HG03469 (cell line): ENCODE data around the gene CPB2.
A peak's percentile ranks its signal among the peaks of the same experiment; 100 is the strongest.

Source experiments
- ATAC-seq: cut with Tn5 transposase; IDR thresholded peaks from one replicate; pipeline ENCODE4 v1.9.1; 2021; ENCODE audit warnings: mild to moderate bottlenecking, moderate library complexity, moderate number of reproducible peaks; ENCODE audit not compliant: unreplicated experiment

CPB2 gene

DNA sequence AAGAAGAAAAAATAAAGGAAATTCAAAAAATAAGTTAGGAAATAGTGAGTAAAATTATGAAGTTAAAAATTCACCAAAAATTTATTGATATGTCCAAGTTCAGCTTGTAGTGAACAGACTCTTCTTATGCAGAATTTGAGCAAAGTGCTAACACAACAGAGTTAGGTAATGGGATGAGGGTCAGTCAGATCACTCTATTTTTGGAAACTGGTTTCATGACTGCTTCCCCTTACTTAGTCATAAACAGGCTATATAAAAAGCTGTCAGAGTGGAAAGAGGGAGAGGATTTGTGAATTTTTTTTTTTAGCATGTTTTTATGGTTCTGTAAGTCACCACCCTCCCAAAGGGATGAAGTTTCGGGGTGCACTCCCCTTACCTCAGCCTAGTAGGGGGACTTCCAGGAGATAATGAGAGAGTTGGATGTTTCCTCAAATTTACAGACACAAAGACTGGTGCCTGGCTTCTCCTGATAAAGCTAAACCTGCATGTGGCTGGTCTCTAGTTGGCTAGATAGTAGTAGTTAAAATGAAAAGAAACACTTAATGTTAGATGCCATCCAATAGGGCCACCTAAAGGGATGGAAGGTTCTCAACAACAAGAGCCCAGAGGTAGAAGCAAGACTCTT lies 4.5 kb downstream of the CPB2 start:
- no peak for ATAC-seq

GRCh38 chr13:46097663-46098062 lies 7.2 kb downstream of the CPB2 start:
- no peak for ATAC-seq

GRCh38 chr13:46097015-46097414 lies 7.8 kb downstream of the CPB2 start:
- no peak for ATAC-seq

DNA sequence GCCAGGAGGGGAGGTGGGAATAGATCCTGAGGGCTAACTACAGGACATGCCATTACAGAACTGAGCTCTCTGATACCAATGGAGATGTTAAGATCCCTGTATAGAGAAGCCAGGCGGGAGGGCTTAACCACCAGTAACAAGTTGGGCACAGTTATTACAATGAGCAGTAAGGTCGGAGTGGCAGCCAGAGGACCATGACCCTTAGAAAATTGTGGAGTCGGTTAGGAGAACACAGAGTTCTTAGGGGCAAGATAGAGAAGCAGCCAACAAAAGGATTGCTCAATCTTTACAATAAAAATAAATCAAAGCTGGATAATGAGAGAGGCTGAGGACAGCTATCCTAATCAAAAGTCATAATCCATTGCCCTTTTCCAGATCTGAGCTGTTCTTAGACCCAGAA lies 10.4 kb downstream of the CPB2 start:
- no peak for ATAC-seq

DNA sequence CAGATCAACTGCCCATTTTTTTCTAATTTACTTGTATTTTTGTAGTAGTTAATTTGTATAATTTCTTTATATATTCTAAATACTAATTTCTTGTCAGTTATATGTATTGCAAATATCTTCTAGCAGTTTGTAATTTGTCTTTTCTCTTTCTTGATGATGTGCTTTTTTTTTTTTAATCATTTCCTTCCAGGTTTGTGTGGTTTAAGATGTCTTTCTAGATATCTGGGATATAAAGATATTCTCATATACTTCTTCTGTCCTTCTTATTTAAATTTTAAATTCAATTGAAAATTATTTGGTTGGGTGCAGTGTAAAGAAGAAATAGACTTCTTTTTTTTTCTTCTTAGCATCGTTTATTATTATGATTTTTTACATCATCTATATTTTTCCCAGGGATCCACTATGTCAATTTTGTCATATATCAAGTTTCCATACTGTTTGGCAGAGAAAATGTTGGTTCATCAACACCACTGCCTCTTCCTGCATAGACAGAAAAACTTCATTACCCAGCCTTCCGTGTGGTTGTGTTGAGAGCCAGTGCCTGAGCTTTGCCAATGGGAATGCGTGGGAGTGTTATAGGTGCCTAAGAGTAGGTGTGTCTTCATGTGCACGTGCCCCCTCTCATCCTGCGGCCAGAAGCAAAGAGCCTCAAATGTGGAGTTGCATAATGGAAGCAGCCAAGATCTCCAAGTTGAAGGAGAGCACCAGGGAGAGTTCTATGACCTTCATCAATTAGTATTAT lies 15.8 kb downstream of the CPB2 start:
- ATAC-seq, result no peak

- no peak for ATAC-seq
These were observed 17.4 kb downstream of the CPB2 start for GRCh38 chr13:46087481-46087880.

DNA sequence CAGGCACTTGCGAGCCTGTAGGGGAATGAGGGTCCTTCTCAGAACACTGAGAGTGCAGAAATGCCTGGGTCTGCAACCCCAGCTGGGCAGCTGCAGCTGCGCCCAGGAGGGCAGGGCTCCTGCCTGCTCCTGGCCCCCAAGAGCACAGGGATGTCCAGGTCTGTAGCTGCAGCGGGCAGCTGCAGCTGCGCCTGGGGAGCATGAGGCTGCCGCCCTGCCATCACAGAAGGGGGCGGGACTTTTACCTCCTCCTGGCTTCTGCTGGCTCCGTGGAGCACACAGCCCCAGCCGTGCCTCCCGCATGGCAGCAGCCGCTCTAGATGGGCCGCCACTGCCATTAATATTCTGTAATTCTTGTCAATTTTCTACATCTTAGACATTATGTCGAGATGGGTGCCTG lies 17.8 kb downstream of the CPB2 start:
- ATAC-seq, result no peak

- ATAC-seq, result no peak
These were observed 18.4 kb downstream of the CPB2 start for GRCh38 chr13:46086421-46086922.

GRCh38 chr13:46085737-46086136 lies 19.1 kb downstream of the CPB2 start:
- ATAC-seq, result no peak

GRCh38 chr13:46082324-46082723 lies 22.5 kb downstream of the CPB2 start:
- no peak for ATAC-seq

DNA sequence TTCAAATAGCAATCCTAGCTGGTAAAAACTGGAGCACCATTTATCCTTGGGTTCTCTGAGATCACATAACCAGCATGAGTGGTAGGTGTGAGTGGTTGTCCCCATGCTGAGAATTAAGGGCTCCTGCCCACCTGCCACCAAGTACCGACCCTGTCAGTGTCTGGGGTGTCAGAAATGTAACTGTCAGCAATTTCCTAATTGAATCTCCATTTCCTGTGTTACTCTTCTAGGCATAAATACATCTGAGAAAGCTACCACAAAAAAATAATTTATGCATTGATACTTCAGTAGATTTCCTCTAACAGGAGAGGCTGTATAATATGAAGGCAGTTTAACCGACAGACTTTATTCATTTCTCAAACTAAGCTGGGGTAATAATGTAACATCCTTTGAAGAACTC lies 25.1 kb downstream of the CPB2 start:
- ATAC-seq, result no peak

DNA sequence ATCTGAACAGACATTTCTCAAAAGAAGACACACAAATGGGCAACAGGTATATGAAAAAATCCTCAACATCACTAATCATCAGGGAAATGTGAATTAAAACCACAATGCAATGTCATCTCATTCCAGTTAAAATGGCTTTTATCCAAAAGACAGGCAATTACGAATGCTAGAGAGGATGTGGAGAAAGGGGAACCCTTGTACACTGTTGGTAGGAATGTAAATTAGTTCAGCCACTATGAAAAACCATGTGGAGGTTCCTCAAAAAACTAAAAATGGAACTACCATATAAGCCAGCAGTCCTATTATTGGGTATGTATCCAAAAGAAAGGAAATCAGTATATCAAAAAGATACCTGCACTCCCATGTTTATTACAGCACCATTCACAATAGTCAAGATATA lies 27.6 kb downstream of the CPB2 start:
- ATAC-seq, result no peak

- no peak for ATAC-seq
These were observed 28.0 kb downstream of the CPB2 start for GRCh38 chr13:46076827-46077226.

- ATAC-seq, result no peak
These were observed 29.0 kb downstream of the CPB2 start for GRCh38 chr13:46075811-46076210.

- peak; percentile 81 for ATAC-seq
These were observed 33.1 kb downstream of the CPB2 start for GRCh38 chr13:46071590-46072249.

- ATAC-seq, result no peak
These were observed 41.5 kb downstream of the CPB2 start for GRCh38 chr13:46063292-46063691.

DNA sequence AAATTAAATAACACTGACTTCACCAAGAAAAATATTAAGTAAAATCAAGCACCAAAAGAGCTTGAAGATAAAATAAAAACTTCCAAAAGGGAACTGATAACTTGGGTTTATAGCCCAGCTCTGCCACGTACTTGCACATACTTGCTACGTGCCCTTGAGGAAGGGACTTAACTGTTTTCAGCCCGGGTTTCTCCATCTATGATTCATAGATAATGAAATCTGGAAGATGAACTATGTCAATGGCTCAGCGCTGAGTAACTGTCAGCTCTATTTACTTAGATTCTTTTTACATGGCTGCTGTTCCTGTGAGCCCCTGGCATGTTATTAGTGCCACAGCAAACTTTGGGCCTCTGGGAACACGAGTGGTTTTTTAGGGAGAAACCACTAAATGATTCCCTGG lies 42.6 kb downstream of the CPB2 start:
- no peak for ATAC-seq

GRCh38 chr13:46059405-46059804 lies 45.4 kb downstream of the CPB2 start:
- ATAC-seq, result no peak

DNA sequence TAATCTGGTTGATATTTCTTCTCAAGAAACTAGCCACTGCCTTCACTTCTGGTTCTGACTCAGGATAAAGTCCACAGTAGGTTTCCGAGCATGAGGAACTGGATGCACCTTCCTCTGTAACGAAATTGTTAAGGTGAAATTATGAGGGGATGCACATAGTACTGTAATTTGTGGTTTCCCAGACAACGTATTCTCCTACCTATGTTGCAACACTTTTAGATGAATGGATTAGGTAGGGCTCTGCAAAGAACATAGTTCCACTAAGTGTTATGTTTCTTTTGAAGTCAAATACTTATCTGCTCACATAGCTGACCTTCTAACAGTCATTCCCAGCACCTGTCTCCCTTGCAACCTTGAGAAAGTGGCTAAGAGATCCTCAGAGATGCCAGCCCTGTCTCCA lies 46.6 kb downstream of the CPB2 start:
- ATAC-seq, result no peak

GRCh38 chr13:46057256-46058015 lies 47.4 kb downstream of the CPB2 start:
- no peak for ATAC-seq
